Type B pancreatic cell (in vitro differentiated cells): ENCODE measurements around the gene PRELP. TPM values are rescaled to one million over a fixed set of nuclear protein-coding genes. Genes with fewer than 3 reads are reported as not detected.

ENCODE experiments used
- DNase-seq: peaks from one replicate; pipeline ENCODE4 v3.0.0; 2021; ENCODE audit warnings: mixed read lengths; ENCODE audit not compliant: unreplicated experiment; ENCODE audit errors: extremely low spot score
- H3K27ac Mint-ChIP-seq: 2 replicates; pipeline ENCODE4 v1.8.0; 2021; ENCODE audit warnings: mild to moderate bottlenecking, mixed read lengths
- H3K27me3 Mint-ChIP-seq: 2 replicates; pipeline ENCODE4 v1.8.0; 2021; ENCODE audit warnings: mixed read lengths
- H3K36me3 Mint-ChIP-seq: 2 replicates; pipeline ENCODE4 v1.8.0; 2021; ENCODE audit warnings: mixed read lengths
- H3K4me1 Mint-ChIP-seq: one replicate; pipeline ENCODE4 v1.8.0; 2021; ENCODE audit warnings: mixed read lengths; ENCODE audit not compliant: unreplicated experiment
- H3K4me3 Mint-ChIP-seq: 2 replicates; pipeline ENCODE4 v1.8.0; 2021; ENCODE audit warnings: mild to moderate bottlenecking, mixed read lengths
- H3K9me3 Mint-ChIP-seq: 2 replicates; pipeline ENCODE4 v1.8.0; 2021; ENCODE audit warnings: mixed read lengths
- total RNA-seq: library from RNA; stranded (reverse); gene quantifications from 2 replicates; pipeline ENCODE4 v1.2.1, GENCODE V29; 2021; ENCODE audit warnings: low replicate concordance
- TF ChIP-seq, protein P1 (sequence below): fragments of 200-600 bp; sonication (generic); conservative IDR thresholded peaks from 2 replicates; pipeline ENCODE4 v1.5.0; 2021; ENCODE audit warnings: antibody characterized with exemption, mild to moderate bottlenecking

Gene PRELP
- total RNA-seq, 1 donor from 2014 or later: 1.1 TPM

- Mint-ChIP-seq H3K4me1 (peaks cover 37% of the 10 kb centered on the region), H3K36me3 (no peaks in the 10 kb centered on the region), H3K27me3 (peaks cover 11% of the 10 kb centered on the region), H3K9me3 (no peaks in the 10 kb centered on the region), H3K27ac (no peak overlapping the region), H3K4me3 (no peak overlapping the region)
- TF ChIP-seq, protein P1, sequence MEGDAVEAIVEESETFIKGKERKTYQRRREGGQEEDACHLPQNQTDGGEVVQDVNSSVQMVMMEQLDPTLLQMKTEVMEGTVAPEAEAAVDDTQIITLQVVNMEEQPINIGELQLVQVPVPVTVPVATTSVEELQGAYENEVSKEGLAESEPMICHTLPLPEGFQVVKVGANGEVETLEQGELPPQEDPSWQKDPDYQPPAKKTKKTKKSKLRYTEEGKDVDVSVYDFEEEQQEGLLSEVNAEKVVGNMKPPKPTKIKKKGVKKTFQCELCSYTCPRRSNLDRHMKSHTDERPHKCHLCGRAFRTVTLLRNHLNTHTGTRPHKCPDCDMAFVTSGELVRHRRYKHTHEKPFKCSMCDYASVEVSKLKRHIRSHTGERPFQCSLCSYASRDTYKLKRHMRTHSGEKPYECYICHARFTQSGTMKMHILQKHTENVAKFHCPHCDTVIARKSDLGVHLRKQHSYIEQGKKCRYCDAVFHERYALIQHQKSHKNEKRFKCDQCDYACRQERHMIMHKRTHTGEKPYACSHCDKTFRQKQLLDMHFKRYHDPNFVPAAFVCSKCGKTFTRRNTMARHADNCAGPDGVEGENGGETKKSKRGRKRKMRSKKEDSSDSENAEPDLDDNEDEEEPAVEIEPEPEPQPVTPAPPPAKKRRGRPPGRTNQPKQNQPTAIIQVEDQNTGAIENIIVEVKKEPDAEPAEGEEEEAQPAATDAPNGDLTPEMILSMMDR: no peak
- no peak for DNase-seq
Observed at GRCh38 chr1:203471841-203472240, 3.8 kb upstream of the PRELP start.

DNA sequence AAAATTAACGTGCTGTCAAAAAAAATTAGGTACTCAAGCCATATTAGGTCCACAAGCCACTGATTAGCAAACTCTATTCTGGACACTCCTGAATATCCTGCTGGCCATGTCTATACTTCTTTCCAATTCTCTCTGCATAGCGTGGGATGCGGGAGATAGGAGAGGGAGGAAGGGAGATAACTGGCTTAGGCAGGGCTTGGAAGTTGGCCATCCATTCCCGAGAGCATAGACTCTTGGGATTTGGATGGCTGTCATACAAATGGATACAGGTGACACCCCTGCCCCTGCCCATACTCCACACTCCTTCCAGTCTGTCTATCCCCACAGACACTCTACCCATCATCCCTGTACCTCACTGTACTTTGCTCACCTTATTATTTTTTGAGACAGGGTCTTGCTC is 2.3 kb upstream of the PRELP start:
- Mint-ChIP-seq H3K36me3 (no peaks in the 10 kb centered on the region), H3K27me3 (peaks cover 11% of the 10 kb centered on the region), H3K4me3 (no peak overlapping the region), H3K4me1 (peaks cover 34% of the 10 kb centered on the region), H3K9me3 (no peaks in the 10 kb centered on the region), H3K27ac (no peak overlapping the region)
- no peak for DNase-seq
- TF ChIP-seq, protein P1: no peak

- H3K9me3 Mint-ChIP-seq: no peaks in the 10 kb centered on the region
- TF ChIP-seq, protein P1: no peak
- H3K27me3 Mint-ChIP-seq: peaks cover 11% of the 10 kb centered on the region
- H3K4me3 Mint-ChIP-seq: no peak overlapping the region
- no peak for DNase-seq
- H3K36me3 Mint-ChIP-seq: no peaks in the 10 kb centered on the region
- H3K4me1 Mint-ChIP-seq: peaks cover 37% of the 10 kb centered on the region
- no peak overlapping the region for H3K27ac Mint-ChIP-seq
Observed at GRCh38 chr1:203473781-203474305, 1.8 kb upstream of the PRELP start.

- no peak for DNase-seq
- H3K27me3 Mint-ChIP-seq: peaks cover 11% of the 10 kb centered on the region
- H3K4me1 Mint-ChIP-seq: peaks cover 42% of the 10 kb centered on the region
- H3K36me3 Mint-ChIP-seq: no peaks in the 10 kb centered on the region
- no peaks in the 10 kb centered on the region for H3K9me3 Mint-ChIP-seq
- TF ChIP-seq, protein P1: no peak
- H3K4me3 Mint-ChIP-seq: peak overlapping the region; percentile 23
- H3K27ac Mint-ChIP-seq: no peak overlapping the region
Observed at GRCh38 chr1:203476216-203476814, 709 bp downstream of the PRELP start.

DNA sequence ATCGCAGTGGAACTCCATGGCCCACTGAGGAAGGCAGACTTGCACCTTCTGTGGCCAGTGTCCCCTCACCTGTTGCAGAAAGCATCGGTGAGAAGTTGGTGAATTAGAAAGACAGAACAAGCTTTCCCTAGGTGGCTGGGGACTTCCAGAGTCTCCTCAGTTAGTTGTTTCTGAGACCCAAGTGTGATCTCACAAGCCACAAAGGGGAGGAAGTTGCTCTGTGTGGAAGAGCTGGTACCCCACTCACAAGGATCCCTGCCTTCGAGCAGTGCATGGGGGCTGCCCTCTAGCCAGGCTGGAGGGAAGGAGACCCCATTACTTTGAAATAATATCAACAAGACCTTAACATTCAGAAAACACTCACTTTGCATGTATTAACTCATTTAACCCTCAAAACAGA is 2.1 kb downstream of the PRELP start:
- Mint-ChIP-seq H3K27ac (no peak overlapping the region), H3K4me1 (peaks cover 40% of the 10 kb centered on the region), H3K9me3 (no peaks in the 10 kb centered on the region), H3K27me3 (peaks cover 4% of the 10 kb centered on the region), H3K36me3 (no peaks in the 10 kb centered on the region), H3K4me3 (no peak overlapping the region)
- TF ChIP-seq, protein P1: no peak
- DNase-seq: no peak
